OCI-LY3 (cell line): Measurements from ENCODE around the gene R3HDM4.

ENCODE experiments used
- CTCF ChIP-seq: fragments of 200-600, 300-600 bp; sonication (generic); IDR thresholded peaks from 2 replicates; pipeline ENCODE4 v1.5.1; 2014; ENCODE audit warnings: antibody characterized with exemption, low read length, low read depth
- EZH2phosphoT487 ChIP-seq: fragments of 200-600 bp; shearing (Covaris generic); IDR thresholded peaks from 2 replicates; pipeline ENCODE4 v1.6.1; 2018; ENCODE audit warnings: antibody characterized with exemption, mixed run types, low read depth

- TF ChIP-seq CTCF (no peak), EZH2phosphoT487 (no peak)
Observed at GRCh38 chr19:928471-929202, 15.6 kb upstream of the R3HDM4 start.
